Measurements from ENCODE around the gene NLRX1.
"Not testable (repeated sequence)": the region's sequence is repeated elsewhere in the genome, so short reads cannot be mapped to it uniquely, and the experiment has no call there.

Gene NLRX1

GRCh38 chr11:119178166-119178680 is 9.7 kb downstream of the NLRX1 start:
- DNase-seq (ENCODE audit: low read depth) = no peak
- H3K4me3 ChIP-seq (ENCODE audit: low read length) = no peak overlapping the region
- no peak for TF ChIP-seq CTCF (IDR thresholded peaks at IDR 0.05; ENCODE audit: insufficient read depth, low read depth, low read length, missing control alignments)

DNA sequence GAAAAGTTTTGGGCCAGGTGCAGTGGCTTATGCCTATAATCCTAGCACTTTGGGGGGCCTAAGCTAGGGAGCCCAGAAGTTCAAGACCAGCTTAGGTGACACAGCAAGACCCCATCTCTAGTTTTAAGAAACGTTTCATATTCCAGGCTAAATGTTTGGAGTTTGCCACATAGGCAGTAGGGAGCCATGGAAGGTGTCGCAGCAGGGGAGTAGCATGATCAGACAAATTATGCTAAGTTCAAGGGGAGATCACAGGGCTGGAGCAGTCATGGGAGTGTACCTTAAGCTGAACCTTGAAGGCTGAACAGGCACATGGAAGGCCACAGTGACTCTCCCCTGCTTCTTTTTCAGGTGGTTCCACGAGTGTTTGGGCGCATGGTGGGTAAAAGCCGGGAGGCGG is 10.8 kb downstream of the NLRX1 start:
- TF ChIP-seq CTCF (IDR thresholded peaks at IDR 0.05; ENCODE audit: insufficient read depth, low read depth, low read length, missing control alignments) = no peak
- no peak for DNase-seq (ENCODE audit: low read depth)
- no peak overlapping the region for H3K4me3 ChIP-seq (ENCODE audit: low read length)

- no peak for DNase-seq (ENCODE audit: low read depth)
- no peak overlapping the region for H3K4me3 ChIP-seq (ENCODE audit: low read length)
- no peak for TF ChIP-seq CTCF (IDR thresholded peaks at IDR 0.05; ENCODE audit: insufficient read depth, low read depth, low read length, missing control alignments)
These were observed 11.5 kb downstream of the NLRX1 start for GRCh38 chr11:119179983-119180382.

GRCh38 chr11:119180729-119181676 is 12.5 kb downstream of the NLRX1 start:
- no peak for DNase-seq (ENCODE audit: low read depth)
- no peak for TF ChIP-seq CTCF (IDR thresholded peaks at IDR 0.05; ENCODE audit: insufficient read depth, low read depth, low read length, missing control alignments)
- no peak overlapping the region for H3K4me3 ChIP-seq (ENCODE audit: low read length)

DNA sequence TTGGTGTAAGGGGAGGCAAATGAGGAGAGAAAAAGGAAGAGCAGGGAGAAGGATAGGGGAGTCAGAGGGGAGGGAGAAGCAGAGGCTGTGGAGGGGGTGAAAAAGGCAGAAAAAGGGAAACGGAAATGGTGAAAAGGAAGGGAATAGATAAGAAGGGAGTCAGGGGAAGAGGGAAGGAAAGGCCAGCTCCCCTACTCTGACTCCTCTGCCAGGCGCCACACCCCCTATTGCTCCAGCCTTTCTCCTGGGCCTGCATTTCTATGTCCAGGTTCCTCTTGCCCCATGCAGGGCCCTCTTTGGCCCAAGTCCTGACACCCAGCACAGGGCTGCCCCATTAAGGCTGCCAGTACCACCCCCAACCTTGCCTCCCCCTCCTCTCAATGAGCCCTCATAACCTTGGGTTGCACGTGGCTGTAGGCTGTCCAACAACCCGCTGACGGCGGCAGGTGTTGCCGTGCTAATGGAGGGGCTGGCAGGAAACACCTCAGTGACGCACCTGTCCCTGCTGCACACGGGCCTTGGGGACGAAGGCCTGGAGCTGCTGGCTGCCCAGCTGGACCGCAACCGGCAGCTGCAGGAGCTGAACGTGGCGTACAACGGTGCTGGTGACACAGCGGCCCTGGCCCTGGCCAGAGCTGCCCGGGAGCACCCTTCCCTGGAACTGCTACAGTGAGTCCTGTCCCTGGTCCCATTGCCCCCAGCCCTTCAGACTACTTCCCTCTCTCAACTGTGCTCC is 13.3 kb downstream of the NLRX1 start:
- DNase-seq (ENCODE audit: low read depth) = no peak
- no peak for TF ChIP-seq CTCF (IDR thresholded peaks at IDR 0.05; ENCODE audit: insufficient read depth, low read depth, low read length, missing control alignments)
- no peak overlapping the region for H3K4me3 ChIP-seq (ENCODE audit: low read length)

DNA sequence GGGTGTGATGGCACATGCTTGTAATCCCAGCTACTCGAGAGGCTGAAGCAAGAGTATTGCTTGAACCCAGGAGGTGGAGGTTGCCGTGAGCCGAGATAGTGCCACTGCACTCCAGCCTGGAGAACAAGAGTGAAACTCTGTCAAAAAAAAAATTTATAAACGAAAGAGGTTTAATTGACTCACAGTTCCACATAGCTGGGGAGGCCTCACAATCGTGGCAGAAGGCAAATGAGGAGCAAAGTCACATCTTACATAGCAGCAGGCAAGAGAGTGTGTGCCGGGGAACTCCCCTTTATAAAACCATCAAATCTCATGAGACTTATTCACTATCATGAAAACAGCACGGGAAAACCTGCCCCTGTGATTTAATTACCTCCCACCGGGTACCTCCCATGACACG is 15.9 kb downstream of the NLRX1 start:
- not testable (repeated sequence) for H3K4me3 ChIP-seq (ENCODE audit: low read length); DNase-seq (ENCODE audit: low read depth)

GRCh38 chr11:119185981-119186634 is 17.6 kb downstream of the NLRX1 start:
- TF ChIP-seq CTCF (IDR thresholded peaks at IDR 0.05; ENCODE audit: insufficient read depth, low read depth, low read length, missing control alignments) = no peak
- H3K4me3 ChIP-seq (ENCODE audit: low read length) = no peak overlapping the region
- no peak for DNase-seq (ENCODE audit: low read depth)
